Transverse colon (tissue), 4 donors: ENCODE data around the gene PDE3B. TPM values are rescaled to one million over a fixed set of nuclear protein-coding genes. Genes with fewer than 3 reads are reported as not detected.

ENCODE experiments used
- DNase-seq: peaks from one replicate; pipeline ENCODE4 v3.0.0-alpha.2; 2019
- H3K27ac ChIP-seq, 4 donors: fragments of 200-600 bp; sonication (generic); 2 replicates each; pipeline ENCODE4 v1.5.1; 2016 to 2018; ENCODE audit warnings: inconsistent platforms in 4 of 4
- H3K27me3 ChIP-seq: fragments of 200-600 bp; sonication (generic); 2 replicates; pipeline ENCODE4 v1.5.1; 2017; ENCODE audit warnings: inconsistent platforms
- H3K36me3 ChIP-seq, 4 donors: fragments of 200-600 bp; sonication (generic); 2 replicates each; pipeline ENCODE4 v1.5.1; 2017 to 2019; ENCODE audit warnings: inconsistent platforms in 4 of 4
- H3K4me1 ChIP-seq, 4 donors: fragments of 200-600 bp; sonication (generic); 2 replicates each; pipeline ENCODE4 v1.5.1; 2017 to 2020; ENCODE audit warnings: inconsistent platforms in 4 of 4
- H3K4me3 ChIP-seq, 4 donors: fragments of 200-600 bp; sonication (generic); 1 replicate in 1 of 4; 2 replicates in 3 of 4; pipeline versions ENCODE4 v1.5.1 to v1.6.1; 2017 to 2019; ENCODE audit warnings: inconsistent platforms in 4 of 4
- H3K9me3 ChIP-seq, 2 donors: fragments of 200-600 bp; sonication (generic); 2 replicates each; pipeline ENCODE4 v1.5.1; 2017 to 2019; ENCODE audit warnings: inconsistent platforms in 2 of 2
- CTCF ChIP-seq, 5 experiments: fragments of 200-600 bp in 3 of 5; fragments of 450-650 bp in 2 of 5; sonication (generic) in 3 of 5; IDR thresholded peaks; 1 replicate in 2 of 5; 2 replicates in 3 of 5; pipeline ENCODE4 v1.5.1; 2016 to 2017; ENCODE audit warnings: antibody characterized with exemption in 5 of 5, inconsistent platforms in 3 of 5, mild to moderate bottlenecking in 2 of 5, moderate library complexity in 1 of 5
- EP300 ChIP-seq: sonication (generic); formaldehyde crosslinking; IDR thresholded peaks from one replicate; pipeline ENCODE4 v1.6.1; 2017; ENCODE audit warnings: antibody characterized with exemption, low read depth
- POLR2A ChIP-seq: fragments of 450-650 bp; IDR thresholded peaks from one replicate; pipeline ENCODE4 v1.6.1; 2016; ENCODE audit warnings: antibody characterized with exemption, mild to moderate bottlenecking, moderate library complexity
- POLR2AphosphoS5 ChIP-seq, 3 donors: sonication (generic); formaldehyde crosslinking; IDR thresholded peaks; one replicate each; pipeline ENCODE4 v1.6.1; 2016; ENCODE audit warnings: antibody characterized with exemption in 3 of 3
- WGBS, 2 donors: methylation state at CpG; one replicate each; pipeline ENCODE4 v1.1.5; 2018; ENCODE audit warnings: low coverage in 1 of 2; 5-methylcytosine and 5-hydroxymethylcytosine counted together
- in situ Hi-C, 4 donors: fragments of 200-750 bp; cut with MboI; loops; one replicate each; pipeline versions ENCODE4 v1.15.0 to v1.15.1; 2017; ENCODE audit warnings: low sequenced_read_pairs in 3 of 4, low pct_ligation_motif_present in 1 of 4, low pct_unique_long_range_greater_than_20kb in 1 of 4
- intact Hi-C: fragments of 100-400 bp; cut with DNase I; formaldehyde crosslinking; loops from one replicate; pipeline ENCODE4 v1.15.1; 2023; ENCODE audit warnings: low total_unique reads
- small RNA-seq, 4 donors: library from RNA; depleted of rRNA; stranded (forward); fragments of <200 nt; gene quantifications; one replicate each; pipeline ENCODE3, GENCODE V24; 2016
- total RNA-seq, 4 donors: library from RNA; depleted of rRNA; stranded (reverse); fragments of >200 nt; gene quantifications; one replicate each; pipeline ENCODE4 v1.1.0, GENCODE V29; 2016

PDE3B gene
- total RNA-seq, 4 donors from 2014 or later: 48.1 to 91.1 (median 66.1) TPM

- Histone ChIP-seq H3K36me3 (no peaks in the 10 kb centered on the region), H3K9me3 (no peaks in the 10 kb centered on the region), H3K4me3 (no peak overlapping the region), H3K27me3 (no peaks in the 10 kb centered on the region), H3K27ac (no peak overlapping the region), H3K4me1 (no peaks in the 10 kb centered on the region)
- in situ Hi-C loops (loop anchor here in 3 of 4 donors (10.0 to 25.0 kb wide), 2 partner anchors 160 to 173 kb away; partner anchors contain the start of gene CALCB (in 2 of the 3)), intact Hi-C loops (no loop called here)
- TF ChIP-seq CTCF (IDR thresholded peaks at IDR 0.05) (no peak), POLR2A (no peak), POLR2AphosphoS5 (IDR thresholded peaks at IDR 0.05) (no peak), EP300 (no peak)
- no peak for DNase-seq
- 67 to 79% methylated on average over 3 of the region's 3 CpGs for WGBS, 2 donors
Measured at GRCh38 chr11:14914536-14914935, 270.9 kb downstream of the PDE3B start.

- Histone ChIP-seq H3K9me3 (no peaks in the 10 kb centered on the region), H3K4me3 (no peak overlapping the region), H3K36me3 (no peaks in the 10 kb centered on the region), H3K27me3 (no peaks in the 10 kb centered on the region), H3K4me1 (no peaks in the 10 kb centered on the region), H3K27ac (no peak overlapping the region)
- intact Hi-C loops: no loop called here
- 80 to 95% methylated on average over 1 of the region's 1 CpG for WGBS, 2 donors
- TF ChIP-seq POLR2A (no peak), POLR2AphosphoS5 (IDR thresholded peaks at IDR 0.05) (no peak), CTCF (IDR thresholded peaks at IDR 0.05) (no peak), EP300 (no peak)
- in situ Hi-C loops: loop anchor here in 3 of 4 donors (10.0 to 25.0 kb wide), 2 partner anchors 158 to 171 kb away; partner anchors contain the start of gene CALCB (in 2 of the 3)
- no peak for DNase-seq
Measured at GRCh38 chr11:14916403-14916802, 272.8 kb downstream of the PDE3B start.

Small RNAs within 50 kb of the gene (small RNA-seq; reads per million reads assigned to genes)
- gene CALCP: 0 reads per million in 4 donors

Other genes starting within 250 kb of the PDE3B start
- gene COPB1, start 144.0 kb upstream of the PDE3B start, total RNA-seq: 10 to 100 TPM; 30.7 to 91.9 (median 60.9) TPM
- 100 to 1,000 TPM in 2 of 4 donors, 10 to 100 TPM in 2; 12.1 to 112 (median 70.4) TPM for gene PSMA1, start 123.4 kb upstream of the PDE3B start, total RNA-seq
- 10 to 100 TPM; 26.1 to 54.2 (median 44.6) TPM for gene CYP2R1, start 248.4 kb downstream of the PDE3B start, total RNA-seq